Germinal center (tissue), 1 donor: ENCODE results near the gene CNPY3.
"Not testable (repeated sequence)": the region's sequence is repeated elsewhere in the genome, so short reads cannot be mapped to it uniquely, and the experiment has no call there.

Source experiments
- DNase-seq: peaks from one replicate; pipeline ENCODE4 v3.0.0; 2012; ENCODE audit warnings: mixed read lengths, low spot score

The CNPY3 gene

GRCh38 chr6:42915732-42916131 lies 13.5 kb upstream of the CNPY3 start, which contains the start of gene PTCRA:
PTCRA (plus strand) TSS chr6:42916053; CDS start chr6:42916070, 17 bp downstream.
- DNase-seq: no peak

- no peak for DNase-seq
Observed at GRCh38 chr6:42916288-42916687, 13.0 kb upstream of the CNPY3 start.

GRCh38 chr6:42921801-42922200 lies 7.5 kb upstream of the CNPY3 start:
- no peak for DNase-seq

- DNase-seq: no peak
Observed at GRCh38 chr6:42923666-42924065, 5.6 kb upstream of the CNPY3 start.

- no peak for DNase-seq
Observed at GRCh38 chr6:42925248-42925857, 3.9 kb upstream of the CNPY3 start.

- peak; percentile 82 for DNase-seq
Observed at GRCh38 chr6:42929821-42930360, 611 bp downstream of the CNPY3 start.

- DNase-seq: no peak
Observed at GRCh38 chr6:42932412-42932811, 3.1 kb downstream of the CNPY3 start.

GRCh38 chr6:42933205-42933604 lies 3.9 kb downstream of the CNPY3 start:
- DNase-seq: no peak

- DNase-seq: no peak
Observed at GRCh38 chr6:42935322-42935721, 6.0 kb downstream of the CNPY3 start.

- DNase-seq: no peak
Observed at GRCh38 chr6:42936398-42936797, 7.1 kb downstream of the CNPY3 start.

- DNase-seq: no peak
Observed at GRCh38 chr6:42937548-42938427, 8.5 kb downstream of the CNPY3 start.

- no peak for DNase-seq
Observed at GRCh38 chr6:42938428-42938796, 9.1 kb downstream of the CNPY3 start.

GRCh38 chr6:42938987-42939809 lies 9.9 kb downstream of the CNPY3 start:
- DNase-seq: no peak

GRCh38 chr6:42939810-42940167 lies 10.5 kb downstream of the CNPY3 start:
- no peak for DNase-seq

GRCh38 chr6:42940493-42941045 lies 11.3 kb downstream of the CNPY3 start:
- DNase-seq: no peak

GRCh38 chr6:42941356-42941755 lies 12.1 kb downstream of the CNPY3 start:
- DNase-seq: not testable (repeated sequence)

GRCh38 chr6:42942444-42942843 lies 13.2 kb downstream of the CNPY3 start:
- no peak for DNase-seq

- DNase-seq: no peak
Observed at GRCh38 chr6:42947950-42948349, 18.7 kb downstream of the CNPY3 start.

- no peak for DNase-seq
Observed at GRCh38 chr6:42952389-42952788, 23.1 kb downstream of the CNPY3 start.

- not testable (repeated sequence) for DNase-seq
Observed at GRCh38 chr6:42954405-42954804, 25.1 kb downstream of the CNPY3 start.

GRCh38 chr6:42958125-42958524 lies 28.8 kb downstream of the CNPY3 start:
- no peak for DNase-seq

GRCh38 chr6:42959917-42960242 lies 30.6 kb downstream of the CNPY3 start:
- DNase-seq: no peak
